ENCODE results near the gene AP3S2. TPM values are rescaled to one million over a fixed set of nuclear protein-coding genes. Genes with fewer than 3 reads are reported as not detected.

Gene AP3S2
- total and polyA plus RNA-seq, 2 of the 8 experiments (the other 6 are each of a cell fraction or from before 2014, with no cell fraction given), result 19.2 to 45.4 TPM

DNA sequence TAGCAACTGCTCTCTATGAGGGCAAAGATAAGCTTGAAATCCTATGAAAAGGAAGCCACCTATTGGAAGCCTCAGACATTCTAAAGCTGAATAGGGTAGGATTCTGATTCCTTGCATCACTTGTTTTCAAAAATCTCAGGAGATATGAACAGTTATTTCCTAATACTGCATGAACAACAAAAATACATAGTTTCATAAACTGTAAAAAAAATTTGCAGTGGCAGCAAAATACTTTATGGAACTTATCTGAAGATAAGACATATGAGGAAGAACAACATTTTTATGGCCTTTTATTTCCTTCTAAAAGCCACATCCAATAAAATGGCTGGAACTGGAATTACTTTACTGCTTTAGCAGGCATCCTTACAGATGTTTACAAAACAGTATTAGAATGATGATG is 29.9 kb downstream of the AP3S2 start (continued):
- TF ChIP-seq, protein P1, sequence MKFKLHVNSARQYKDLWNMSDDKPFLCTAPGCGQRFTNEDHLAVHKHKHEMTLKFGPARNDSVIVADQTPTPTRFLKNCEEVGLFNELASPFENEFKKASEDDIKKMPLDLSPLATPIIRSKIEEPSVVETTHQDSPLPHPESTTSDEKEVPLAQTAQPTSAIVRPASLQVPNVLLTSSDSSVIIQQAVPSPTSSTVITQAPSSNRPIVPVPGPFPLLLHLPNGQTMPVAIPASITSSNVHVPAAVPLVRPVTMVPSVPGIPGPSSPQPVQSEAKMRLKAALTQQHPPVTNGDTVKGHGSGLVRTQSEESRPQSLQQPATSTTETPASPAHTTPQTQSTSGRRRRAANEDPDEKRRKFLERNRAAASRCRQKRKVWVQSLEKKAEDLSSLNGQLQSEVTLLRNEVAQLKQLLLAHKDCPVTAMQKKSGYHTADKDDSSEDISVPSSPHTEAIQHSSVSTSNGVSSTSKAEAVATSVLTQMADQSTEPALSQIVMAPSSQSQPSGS (IDR thresholded peaks at IDR 0.05; ENCODE audit: low read length), result no peak
